ENCODE results near the gene ZNF81.
"Not testable (repeated sequence)": the region's sequence is repeated elsewhere in the genome, so short reads cannot be mapped to it uniquely, and the experiment has no call there.

The ZNF81 gene

GRCh38 chrX:47846040-47846439 lies 9.3 kb downstream of the ZNF81 start:
- no peak for DNase-seq

- DNase-seq, result peak; percentile 5
Observed at GRCh38 chrX:47849778-47850177, 13.1 kb downstream of the ZNF81 start.

- DNase-seq, result not testable (repeated sequence)
Observed at GRCh38 chrX:47850389-47850788, 13.7 kb downstream of the ZNF81 start.

GRCh38 chrX:47850901-47851300 lies 14.2 kb downstream of the ZNF81 start:
- no peak for DNase-seq

GRCh38 chrX:47854474-47854873 lies 17.8 kb downstream of the ZNF81 start:
- DNase-seq, result no peak

- no peak for DNase-seq
Observed at GRCh38 chrX:47859686-47860085, 23.0 kb downstream of the ZNF81 start.

- DNase-seq, result no peak
Observed at GRCh38 chrX:47862680-47863079, 26.0 kb downstream of the ZNF81 start.

GRCh38 chrX:47863187-47863586 lies 26.5 kb downstream of the ZNF81 start:
- DNase-seq, result no peak

- no peak for DNase-seq
Observed at GRCh38 chrX:47864300-47864699, 27.6 kb downstream of the ZNF81 start.

GRCh38 chrX:47864785-47865184 lies 28.1 kb downstream of the ZNF81 start:
- no peak for DNase-seq

- DNase-seq, result no peak
Observed at GRCh38 chrX:47873123-47873522, 36.4 kb downstream of the ZNF81 start.

GRCh38 chrX:47877327-47877726 lies 40.6 kb downstream of the ZNF81 start:
- DNase-seq, result no peak

- DNase-seq, result no peak
Observed at GRCh38 chrX:47878198-47878597, 41.5 kb downstream of the ZNF81 start.

GRCh38 chrX:47879463-47879862 lies 42.8 kb downstream of the ZNF81 start:
- no peak for DNase-seq

GRCh38 chrX:47880927-47881326 lies 44.2 kb downstream of the ZNF81 start:
- DNase-seq, result no peak

GRCh38 chrX:47885501-47885900 lies 48.8 kb downstream of the ZNF81 start:
- DNase-seq, result no peak

GRCh38 chrX:47898024-47898423 lies 61.3 kb downstream of the ZNF81 start:
- DNase-seq, result no peak

- no peak for DNase-seq
Observed at GRCh38 chrX:47900833-47901232, 64.1 kb downstream of the ZNF81 start.

GRCh38 chrX:47902161-47902560 lies 65.5 kb downstream of the ZNF81 start:
- no peak for DNase-seq

GRCh38 chrX:47915886-47916493 lies 79.3 kb downstream of the ZNF81 start:
- no peak for DNase-seq

- no peak for DNase-seq
Observed at GRCh38 chrX:47918274-47918673, 81.6 kb downstream of the ZNF81 start.

GRCh38 chrX:47927212-47927611 lies 90.5 kb downstream of the ZNF81 start:
- DNase-seq, result no peak

GRCh38 chrX:47931970-47932369 lies 95.3 kb downstream of the ZNF81 start:
- DNase-seq, result not testable (repeated sequence)

GRCh38 chrX:47933946-47934345 lies 97.2 kb downstream of the ZNF81 start:
- no peak for DNase-seq

GRCh38 chrX:47936224-47936939 lies 99.7 kb downstream of the ZNF81 start:
- peak; percentile 1 for DNase-seq
